SK-N-SH treated with all-trans-retinoic acid at 6 μM for 48 hours (cell line): ENCODE results near the gene EHMT2.

Source experiments
- ATAC-seq: fragments of 200-7000 bp; cut with Tn5 transposase; 3 replicates; pipeline ENCODE4 v1.9.1; 2020; ENCODE audit warnings: mild to moderate bottlenecking, moderate library complexity
- ARNTL ChIP-seq: fragments of 450-650 bp; formaldehyde crosslinking; IDR thresholded peaks from 2 replicates; pipeline ENCODE4 v1.5.0; 2020; ENCODE audit warnings: low read depth, mild to moderate bottlenecking, moderate library complexity, borderline replicate concordance
- BACH2 ChIP-seq: fragments of 250-450 bp; sonication (Bioruptor Pico); IDR thresholded peaks from 2 replicates; pipeline ENCODE4 v1.9.0; 2021; ENCODE audit warnings: mild to moderate bottlenecking, borderline replicate concordance
- CREB5 ChIP-seq: fragments of 250-450 bp; sonication (Bioruptor Pico); IDR thresholded peaks from 2 replicates; pipeline ENCODE4 v1.5.1; 2020; ENCODE audit warnings: low read depth, mild to moderate bottlenecking, moderate library complexity
- CSDC2 ChIP-seq: fragments of 250-450 bp; sonication (Bioruptor Pico); IDR thresholded peaks from 2 replicates; pipeline ENCODE4 v1.5.0; 2020; ENCODE audit warnings: mild to moderate bottlenecking, moderate library complexity
- CSRNP3 ChIP-seq: fragments of 250-450 bp; sonication (Bioruptor Pico); IDR thresholded peaks from 2 replicates; pipeline ENCODE4 v1.5.1; 2021; ENCODE audit warnings: mild to moderate bottlenecking, moderate library complexity
- ESRRG ChIP-seq: fragments of 250-450 bp; sonication (Bioruptor Pico); IDR thresholded peaks from 2 replicates; pipeline ENCODE4 v1.6.1; 2021; ENCODE audit warnings: mild to moderate bottlenecking
- GLIS3 ChIP-seq: fragments of 250-450 bp; sonication (Bioruptor Pico); IDR thresholded peaks from 2 replicates; pipeline ENCODE4 v1.5.0; 2020; ENCODE audit warnings: mild to moderate bottlenecking, moderate library complexity
- OSR1 ChIP-seq: fragments of 250-450 bp; sonication (Bioruptor Pico); IDR thresholded peaks from 2 replicates; pipeline ENCODE4 v1.8.0; 2022; ENCODE audit warnings: moderate library complexity, mild to moderate bottlenecking, inconsistent platforms
- PATZ1 ChIP-seq: fragments of 250-450 bp; sonication (Bioruptor Pico); IDR thresholded peaks from 2 replicates; pipeline ENCODE4 v1.8.0; 2020; ENCODE audit warnings: mild to moderate bottlenecking, moderate library complexity, borderline replicate concordance
- PPARA ChIP-seq: fragments of 250-450 bp; sonication (Bioruptor Pico); IDR thresholded peaks from 2 replicates; pipeline ENCODE4 v1.5.0; 2020; ENCODE audit warnings: mild to moderate bottlenecking, borderline replicate concordance
- RARB ChIP-seq: fragments of 250-450 bp; sonication (Bioruptor Pico); IDR thresholded peaks from 2 replicates; pipeline ENCODE4 v1.8.0; 2021; ENCODE audit warnings: mild to moderate bottlenecking, moderate library complexity
- SNAI2 ChIP-seq: fragments of 250-450 bp; sonication (Bioruptor Pico); IDR thresholded peaks from 2 replicates; pipeline ENCODE4 v1.5.0; 2020; ENCODE audit warnings: mild to moderate bottlenecking, moderate library complexity
- TCF4 ChIP-seq: fragments of 250-450 bp; sonication (Bioruptor Pico); IDR thresholded peaks from 2 replicates; pipeline ENCODE4 v1.8.0; 2021; ENCODE audit warnings: mild to moderate bottlenecking, moderate library complexity, borderline replicate concordance
- TOX ChIP-seq: fragments of 250-450 bp; sonication (Bioruptor Pico); IDR thresholded peaks from 2 replicates; pipeline ENCODE4 v1.8.0; 2021; ENCODE audit warnings: mild to moderate bottlenecking, moderate library complexity, borderline replicate concordance
- TSHZ2 ChIP-seq: fragments of 250-450 bp; sonication (Bioruptor Pico); IDR thresholded peaks from 2 replicates; pipeline ENCODE4 v1.5.0; 2020; ENCODE audit warnings: mild to moderate bottlenecking, moderate library complexity
- ZFP3 ChIP-seq: fragments of 250-450 bp; sonication (Bioruptor Pico); IDR thresholded peaks from 2 replicates; pipeline ENCODE4 v1.5.0; 2020; ENCODE audit warnings: mild to moderate bottlenecking, moderate library complexity
- ZNF565 ChIP-seq: fragments of 450-650 bp; formaldehyde crosslinking; conservative IDR thresholded peaks from 2 replicates; pipeline ENCODE4 v1.5.0; 2020; ENCODE audit warnings: low read depth, mild to moderate bottlenecking, moderate library complexity
- ZNF70 ChIP-seq: fragments of 450-650 bp; formaldehyde crosslinking; IDR thresholded peaks from 2 replicates; pipeline ENCODE4 v1.5.0; 2020; ENCODE audit warnings: mild to moderate bottlenecking, moderate library complexity
- ZNF8 ChIP-seq: fragments of 450-650 bp; formaldehyde crosslinking; IDR thresholded peaks from 2 replicates; pipeline ENCODE4 v1.5.0; 2020; ENCODE audit warnings: mild to moderate bottlenecking, moderate library complexity

Gene EHMT2

GRCh38 chr6:31901415-31901952 lies 4.0 kb upstream of the EHMT2 start:
- peak; percentile 14; the same call in 2 of the 3 replicates for ATAC-seq
- TF ChIP-seq TOX (no peak), ZNF565 (CRISPR knock-in tag) (no peak), ZFP3 (CRISPR knock-in tag) (no peak), ZNF8 (CRISPR knock-in tag) (no peak), RARB (CRISPR knock-in tag) (no peak), PATZ1 (CRISPR knock-in tag) (0 out of 2 replicates have a peak, but pooled peaks have one; percentile 27), TSHZ2 (CRISPR knock-in tag) (0 out of 2 replicates have a peak, but pooled peaks have one; percentile 18)

GRCh38 chr6:31900917-31901414 lies 3.5 kb upstream of the EHMT2 start:
- TF ChIP-seq ARNTL: no peak
- no peak for ATAC-seq

- no peak for ATAC-seq
- TF ChIP-seq TSHZ2 (CRISPR knock-in tag) (no peak), CREB5 (CRISPR knock-in tag) (no peak), SNAI2 (no peak), TCF4 (CRISPR knock-in tag) (no peak), PPARA (CRISPR knock-in tag) (no peak), ZFP3 (CRISPR knock-in tag) (no peak), CSDC2 (no peak), PATZ1 (CRISPR knock-in tag) (no peak)
These were observed 2.6 kb upstream of the EHMT2 start for GRCh38 chr6:31899882-31900722.

- TF ChIP-seq ZNF8 (CRISPR knock-in tag): no peak
- no peak for TF ChIP-seq BACH2 (CRISPR knock-in tag)
- no peak for TF ChIP-seq ESRRG (CRISPR knock-in tag)
- TF ChIP-seq CSRNP3 (CRISPR knock-in tag): no peak
- no peak for TF ChIP-seq GLIS3
- no peak for TF ChIP-seq RARB (CRISPR knock-in tag)
- TF ChIP-seq ARNTL: no peak
- TF ChIP-seq PPARA (CRISPR knock-in tag): no peak
- TF ChIP-seq OSR1 (CRISPR knock-in tag): no peak
- no peak for TF ChIP-seq ZNF70 (CRISPR knock-in tag)
- no peak for TF ChIP-seq CREB5 (CRISPR knock-in tag)
- TF ChIP-seq ZNF565 (CRISPR knock-in tag): no peak
- ATAC-seq: no peak
These were observed 1.7 kb upstream of the EHMT2 start for GRCh38 chr6:31899215-31899614.
